ENCODE results near the gene XRN1.

DNA sequence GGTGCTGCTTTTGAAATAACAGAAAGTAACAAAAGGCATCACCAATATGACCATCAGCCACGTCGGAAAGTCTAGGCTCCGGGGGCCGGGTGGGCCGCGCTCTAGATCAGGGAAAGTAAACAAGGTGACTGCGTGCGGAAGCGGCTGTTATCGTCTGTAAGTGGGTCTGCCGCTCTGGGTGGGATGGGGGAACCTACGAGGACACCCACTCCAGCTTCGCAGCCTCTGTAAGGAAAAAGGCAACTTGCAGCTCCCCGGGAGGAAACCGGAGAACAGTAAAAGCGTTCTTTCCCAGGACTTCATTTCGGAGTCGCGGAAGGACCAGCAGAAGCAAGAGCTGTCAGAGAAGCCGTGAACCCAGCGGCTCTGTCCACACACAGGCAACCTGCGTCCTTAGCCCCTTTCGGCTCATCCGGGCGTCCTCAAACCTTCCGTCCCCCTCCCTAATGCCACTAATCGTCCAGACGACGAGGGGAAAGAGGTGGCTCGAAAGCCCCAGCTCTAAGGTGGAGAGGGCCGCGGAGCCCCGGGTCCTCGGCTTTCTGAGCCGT lies 461 bp downstream of the XRN1 start:
- TF ChIP-seq, protein P1, sequence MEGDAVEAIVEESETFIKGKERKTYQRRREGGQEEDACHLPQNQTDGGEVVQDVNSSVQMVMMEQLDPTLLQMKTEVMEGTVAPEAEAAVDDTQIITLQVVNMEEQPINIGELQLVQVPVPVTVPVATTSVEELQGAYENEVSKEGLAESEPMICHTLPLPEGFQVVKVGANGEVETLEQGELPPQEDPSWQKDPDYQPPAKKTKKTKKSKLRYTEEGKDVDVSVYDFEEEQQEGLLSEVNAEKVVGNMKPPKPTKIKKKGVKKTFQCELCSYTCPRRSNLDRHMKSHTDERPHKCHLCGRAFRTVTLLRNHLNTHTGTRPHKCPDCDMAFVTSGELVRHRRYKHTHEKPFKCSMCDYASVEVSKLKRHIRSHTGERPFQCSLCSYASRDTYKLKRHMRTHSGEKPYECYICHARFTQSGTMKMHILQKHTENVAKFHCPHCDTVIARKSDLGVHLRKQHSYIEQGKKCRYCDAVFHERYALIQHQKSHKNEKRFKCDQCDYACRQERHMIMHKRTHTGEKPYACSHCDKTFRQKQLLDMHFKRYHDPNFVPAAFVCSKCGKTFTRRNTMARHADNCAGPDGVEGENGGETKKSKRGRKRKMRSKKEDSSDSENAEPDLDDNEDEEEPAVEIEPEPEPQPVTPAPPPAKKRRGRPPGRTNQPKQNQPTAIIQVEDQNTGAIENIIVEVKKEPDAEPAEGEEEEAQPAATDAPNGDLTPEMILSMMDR (IDR thresholded peaks at IDR 0.05): no peak
- no peak for TF ChIP-seq POLR2A (IDR thresholded peaks at IDR 0.05)
